Peyer's patch (tissue), 4 donors: ENCODE results near the gene MXRA5. TPM values are rescaled to one million over a fixed set of nuclear protein-coding genes. Genes with fewer than 3 reads are reported as not detected.
"Not testable (repeated sequence)": the region's sequence is repeated elsewhere in the genome, so short reads cannot be mapped to it uniquely, and the experiment has no call there.

Source experiments
- DNase-seq, 3 donors: peaks; one replicate each; pipeline ENCODE4 v3.0.0-alpha.2; 2017 to 2019
- H3K27ac ChIP-seq, 4 donors: fragments of 200-600 bp; sonication (generic); one replicate each; pipeline ENCODE4 v1.5.1; 2016 to 2019
- H3K27me3 ChIP-seq, 2 donors: fragments of 200-600 bp; sonication (generic); one replicate each; pipeline ENCODE4 v1.5.1; 2019
- H3K36me3 ChIP-seq, 3 donors: fragments of 200-600 bp; sonication (generic); one replicate each; pipeline ENCODE4 v1.5.1; 2016 to 2019
- H3K4me1 ChIP-seq, 4 donors: fragments of 200-600 bp; sonication (generic); one replicate each; pipeline ENCODE4 v1.5.1; 2016 to 2019
- H3K4me3 ChIP-seq, 4 donors: fragments of 200-600 bp; sonication (generic); 1 replicate in 3 of 4; 2 replicates in 1 of 4; pipeline ENCODE4 v1.5.1; 2016 to 2019; ENCODE audit warnings: mild to moderate bottlenecking in 1 of 4
- H3K9me3 ChIP-seq, 4 donors: fragments of 200-600 bp; sonication (generic); one replicate each; pipeline ENCODE4 v1.5.1; 2016 to 2019; ENCODE audit warnings: mild to moderate bottlenecking in 1 of 4
- POLR2A ChIP-seq, 2 donors: fragments of 450-650 bp; IDR thresholded peaks; one replicate each; pipeline ENCODE4 v1.5.1; 2017; ENCODE audit warnings: antibody characterized with exemption in 2 of 2, mild to moderate bottlenecking in 2 of 2, moderate library complexity in 2 of 2
- total RNA-seq, 4 donors: library from RNA; depleted of rRNA; stranded (reverse); fragments of >200 nt; gene quantifications; one replicate each; pipeline ENCODE4 v1.1.0, GENCODE V29; 2016
- TF ChIP-seq, protein P1 (sequence below), 6 experiments: fragments of 450-650 bp in 4 of 6; fragments of 200-600 bp in 2 of 6; sonication (generic) in 1 of 6; IDR thresholded peaks; one replicate each; pipeline ENCODE4 v1.5.1; 2017 to 2019; ENCODE audit warnings: antibody characterized with exemption in 6 of 6, mild to moderate bottlenecking in 3 of 6, moderate library complexity in 1 of 6

The MXRA5 gene
- total RNA-seq, 4 donors from 2014 or later: 1.8 to 5.0 (median 3.9) TPM

DNA sequence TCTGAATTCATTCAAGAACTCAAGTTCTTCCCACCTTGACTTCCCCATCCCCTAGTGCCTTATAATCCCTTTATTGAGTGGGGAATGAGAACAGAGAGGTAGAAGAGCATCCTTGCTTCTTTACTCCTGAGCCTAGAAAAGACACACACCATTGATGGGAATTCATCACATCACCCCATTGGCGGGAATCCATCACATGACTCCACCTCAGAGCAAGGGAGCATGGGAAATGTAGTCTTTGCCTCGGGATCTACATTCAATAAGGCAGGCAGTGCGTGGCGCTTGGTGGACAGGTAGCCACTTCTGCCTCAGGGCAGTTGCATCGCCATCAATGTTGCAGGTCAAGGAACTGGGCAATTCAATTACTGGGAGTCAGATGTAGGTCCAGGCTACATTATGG lies 50.7 kb downstream of the MXRA5 start:
- Histone ChIP-seq H3K27ac (no peak overlapping the region), H3K36me3 (no peaks in the 10 kb centered on the region), H3K27me3 (no peaks in the 10 kb centered on the region), H3K4me1 (no peaks in the 10 kb centered on the region), H3K4me3 (no peak overlapping the region), H3K9me3 (no peaks in the 10 kb centered on the region)
- TF ChIP-seq POLR2A (IDR thresholded peaks at IDR 0.05): no peak
- TF ChIP-seq, protein P1, sequence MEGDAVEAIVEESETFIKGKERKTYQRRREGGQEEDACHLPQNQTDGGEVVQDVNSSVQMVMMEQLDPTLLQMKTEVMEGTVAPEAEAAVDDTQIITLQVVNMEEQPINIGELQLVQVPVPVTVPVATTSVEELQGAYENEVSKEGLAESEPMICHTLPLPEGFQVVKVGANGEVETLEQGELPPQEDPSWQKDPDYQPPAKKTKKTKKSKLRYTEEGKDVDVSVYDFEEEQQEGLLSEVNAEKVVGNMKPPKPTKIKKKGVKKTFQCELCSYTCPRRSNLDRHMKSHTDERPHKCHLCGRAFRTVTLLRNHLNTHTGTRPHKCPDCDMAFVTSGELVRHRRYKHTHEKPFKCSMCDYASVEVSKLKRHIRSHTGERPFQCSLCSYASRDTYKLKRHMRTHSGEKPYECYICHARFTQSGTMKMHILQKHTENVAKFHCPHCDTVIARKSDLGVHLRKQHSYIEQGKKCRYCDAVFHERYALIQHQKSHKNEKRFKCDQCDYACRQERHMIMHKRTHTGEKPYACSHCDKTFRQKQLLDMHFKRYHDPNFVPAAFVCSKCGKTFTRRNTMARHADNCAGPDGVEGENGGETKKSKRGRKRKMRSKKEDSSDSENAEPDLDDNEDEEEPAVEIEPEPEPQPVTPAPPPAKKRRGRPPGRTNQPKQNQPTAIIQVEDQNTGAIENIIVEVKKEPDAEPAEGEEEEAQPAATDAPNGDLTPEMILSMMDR (IDR thresholded peaks at IDR 0.05): no peak
- DNase-seq: no peak

DNA sequence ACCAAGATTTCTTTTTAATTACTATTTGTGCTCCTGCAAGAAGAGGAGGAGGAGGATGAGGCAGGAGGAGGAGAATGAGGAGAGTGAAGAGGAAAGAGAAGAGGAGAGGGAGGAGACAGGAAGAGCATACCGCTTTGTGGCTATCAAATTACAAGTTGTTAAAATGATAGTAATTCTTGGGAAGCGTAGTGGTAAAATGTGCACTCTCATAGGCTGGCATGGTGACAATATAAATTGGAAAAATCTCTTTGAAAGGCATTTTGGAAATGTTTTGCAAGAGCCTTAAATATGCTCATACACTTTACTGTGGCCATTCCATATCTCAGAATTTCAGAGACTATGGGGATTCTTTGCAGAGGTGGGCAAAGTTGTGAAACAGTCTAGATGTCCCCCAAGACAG lies 53.2 kb downstream of the MXRA5 start:
- TF ChIP-seq, protein P1 (IDR thresholded peaks at IDR 0.05): no peak
- no peak for TF ChIP-seq POLR2A (IDR thresholded peaks at IDR 0.05)
- H3K36me3 ChIP-seq: no peaks in the 10 kb centered on the region
- no peaks in the 10 kb centered on the region for H3K27me3 ChIP-seq
- no peaks in the 10 kb centered on the region for H3K4me1 ChIP-seq
- no peaks in the 10 kb centered on the region for H3K9me3 ChIP-seq
- no peak for DNase-seq
- no peak overlapping the region for H3K4me3 ChIP-seq
- H3K27ac ChIP-seq: no peak overlapping the region

DNA sequence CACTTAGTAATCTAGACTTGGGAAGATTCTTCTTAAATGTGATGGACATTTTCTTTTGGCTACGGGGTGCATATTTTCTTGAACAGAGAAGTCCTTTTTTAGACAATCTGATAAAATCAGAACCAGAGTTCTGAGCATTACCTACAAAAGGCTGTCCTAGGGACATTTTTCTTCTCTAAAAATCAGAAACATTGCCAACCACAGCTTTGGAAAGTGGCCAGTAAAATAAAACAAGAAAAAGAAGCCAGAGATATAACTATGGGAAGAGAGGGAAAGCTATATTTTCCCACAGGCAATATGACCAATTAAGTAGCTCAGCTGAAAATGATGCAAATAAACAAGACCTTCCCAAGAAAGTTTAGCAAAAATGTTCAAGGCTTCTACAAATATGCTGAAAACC lies 55.9 kb downstream of the MXRA5 start:
- Histone ChIP-seq H3K36me3 (no peaks in the 10 kb centered on the region), H3K4me3 (no peak overlapping the region), H3K27ac (no peak overlapping the region), H3K9me3 (no peaks in the 10 kb centered on the region), H3K4me1 (no peaks in the 10 kb centered on the region), H3K27me3 (no peaks in the 10 kb centered on the region)
- TF ChIP-seq, protein P1 (IDR thresholded peaks at IDR 0.05): no peak
- no peak for TF ChIP-seq POLR2A (IDR thresholded peaks at IDR 0.05)
- no peak for DNase-seq

DNA sequence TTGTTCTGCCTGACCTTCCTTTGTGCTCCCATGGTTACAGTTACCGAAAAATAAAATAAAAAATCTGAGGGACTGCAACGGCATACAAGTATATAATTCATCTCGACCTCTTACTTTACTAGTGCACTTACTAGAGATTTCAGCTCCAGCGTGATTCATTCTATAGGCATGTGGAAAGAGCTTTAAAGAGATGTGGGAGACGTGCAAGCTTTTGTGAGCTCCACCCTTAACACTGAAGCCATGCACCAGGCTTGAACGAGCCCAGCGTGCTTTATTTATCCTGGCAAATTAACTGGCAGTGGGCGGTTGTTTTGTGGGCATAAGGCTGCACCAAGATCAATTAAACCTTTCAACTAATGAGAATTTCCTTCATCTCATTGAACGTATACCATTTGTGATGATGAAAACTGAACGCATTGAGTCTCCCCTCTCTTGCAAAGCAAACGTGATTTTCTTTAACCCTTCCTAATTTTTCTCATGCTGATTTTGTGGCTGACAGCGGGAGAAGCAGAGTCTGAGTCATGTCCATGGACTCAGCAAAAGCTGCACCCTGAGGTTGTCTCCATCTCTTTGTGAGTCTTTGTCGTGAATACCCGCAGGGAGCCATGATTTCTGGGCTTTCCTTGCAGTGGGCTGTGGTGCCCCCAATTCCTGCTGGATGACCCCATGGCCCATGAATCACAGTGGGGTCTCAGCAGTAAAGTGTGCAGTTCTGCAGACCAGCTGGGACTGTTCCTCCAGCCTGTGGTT lies 60.1 kb downstream of the MXRA5 start:
- no peaks in the 10 kb centered on the region for H3K27me3 ChIP-seq
- H3K27ac ChIP-seq: no peak overlapping the region
- no peaks in the 10 kb centered on the region for H3K9me3 ChIP-seq
- TF ChIP-seq POLR2A (IDR thresholded peaks at IDR 0.05): no peak
- H3K36me3 ChIP-seq: no peaks in the 10 kb centered on the region
- H3K4me1 ChIP-seq: no peaks in the 10 kb centered on the region
- DNase-seq: no peak
- no peak overlapping the region for H3K4me3 ChIP-seq

DNA sequence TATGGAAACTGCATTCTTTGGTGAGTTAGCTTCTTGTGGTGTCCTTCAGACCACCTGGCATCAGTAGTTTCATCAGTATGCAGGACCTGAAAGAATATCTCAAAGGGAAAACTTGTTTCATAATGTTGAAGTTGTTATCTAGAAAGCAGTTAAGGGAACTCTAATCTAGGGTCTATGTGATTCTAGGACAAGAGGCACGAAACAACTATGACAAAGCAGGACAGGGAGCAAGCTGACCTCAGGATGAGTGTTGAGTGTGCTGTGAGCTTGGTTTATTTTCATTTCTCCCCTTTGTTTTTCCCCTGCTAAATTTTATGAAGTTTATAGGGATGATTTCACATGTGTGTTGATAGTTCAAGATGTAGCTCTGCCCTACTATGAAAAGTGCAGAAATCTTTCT lies 65.7 kb downstream of the MXRA5 start:
- TF ChIP-seq, protein P1 (IDR thresholded peaks at IDR 0.05): no peak
- TF ChIP-seq POLR2A (IDR thresholded peaks at IDR 0.05): no peak
- no peaks in the 10 kb centered on the region for H3K27me3 ChIP-seq
- DNase-seq: no peak
- H3K36me3 ChIP-seq: no peaks in the 10 kb centered on the region
- H3K9me3 ChIP-seq: no peaks in the 10 kb centered on the region
- H3K27ac ChIP-seq: no peak overlapping the region
- H3K4me1 ChIP-seq: no peaks in the 10 kb centered on the region
- H3K4me3 ChIP-seq: no peak overlapping the region

DNA sequence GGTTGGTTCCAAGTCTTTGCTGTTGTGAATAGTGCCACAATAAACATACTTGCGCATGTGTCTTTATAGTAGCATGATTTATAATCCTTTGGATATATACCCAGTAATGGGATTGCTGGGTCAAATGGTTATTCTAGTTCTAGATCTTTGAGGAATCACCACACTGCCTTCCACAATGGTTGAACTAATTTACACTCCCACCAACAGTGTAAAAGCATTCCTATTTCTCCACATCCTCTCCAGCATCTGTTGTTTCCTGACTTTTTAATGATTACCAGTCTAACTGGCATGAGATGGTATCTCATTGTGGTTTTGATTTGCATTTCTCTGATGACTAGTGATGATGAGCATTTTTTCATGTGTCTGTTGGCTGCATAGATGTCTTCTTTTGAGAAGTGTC lies 72.8 kb downstream of the MXRA5 start:
- not testable (repeated sequence) for H3K9me3 ChIP-seq, H3K36me3 ChIP-seq, H3K27me3 ChIP-seq, H3K4me1 ChIP-seq, H3K27ac ChIP-seq, DNase-seq, H3K4me3 ChIP-seq

DNA sequence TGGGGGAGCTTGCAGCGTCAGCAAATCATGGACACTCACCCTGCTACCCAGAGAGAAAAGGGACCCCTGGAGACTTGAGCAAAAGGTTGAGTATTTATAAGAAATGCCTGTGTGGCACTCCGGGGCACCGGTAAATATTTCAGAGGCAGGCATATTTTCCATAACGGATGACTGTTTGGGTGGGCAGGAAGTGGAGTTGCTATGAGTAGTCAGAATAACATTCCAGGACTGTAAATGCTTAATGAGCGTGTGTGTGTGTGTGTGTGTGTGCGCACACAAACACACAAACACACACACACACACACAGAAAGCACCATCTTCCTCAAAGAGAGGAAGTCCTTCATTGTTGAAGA lies 74.6 kb downstream of the MXRA5 start:
- Histone ChIP-seq H3K27me3 (no peaks in the 10 kb centered on the region), H3K4me3 (no peak overlapping the region), H3K4me1 (no peaks in the 10 kb centered on the region), H3K36me3 (no peaks in the 10 kb centered on the region), H3K27ac (no peak overlapping the region), H3K9me3 (no peaks in the 10 kb centered on the region)
- no peak for TF ChIP-seq POLR2A (IDR thresholded peaks at IDR 0.05)
- TF ChIP-seq, protein P1 (IDR thresholded peaks at IDR 0.05): no peak
- DNase-seq: no peak
